NCI-H1436 treated with DMSO at 0.1 percent for 48 hours (cell line): ENCODE measurements around the gene LRRC37A.
A peak's percentile ranks its signal among the peaks of the same experiment; 100 is the strongest.
"Not testable (repeated sequence)": the region's sequence is repeated elsewhere in the genome, so short reads cannot be mapped to it uniquely, and the experiment has no call there.

Experiments
- DNase-seq: peaks from one replicate; lab custom pipeline; 2025; lab: John Stamatoyannopoulos, UW

LRRC37A gene

GRCh38 chr17:46294831-46295230 is at the start of gene LRRC37A:
TSS of gene LRRC37A (plus strand) at chr17:46295131. CDS start at chr17:46295134, 3 bp downstream.
- DNase-seq, result not testable (repeated sequence)

- DNase-seq, result not testable (repeated sequence)
Observed at GRCh38 chr17:46249153-46249552, 45.8 kb upstream of the LRRC37A start.

GRCh38 chr17:46252804-46253203 is 42.1 kb upstream of the LRRC37A start:
- DNase-seq, result not testable (repeated sequence)

GRCh38 chr17:46253722-46254121 is 41.2 kb upstream of the LRRC37A start:
- not testable (repeated sequence) for DNase-seq

- not testable (repeated sequence) for DNase-seq
Observed at GRCh38 chr17:46254215-46254614, 40.7 kb upstream of the LRRC37A start.

- not testable (repeated sequence) for DNase-seq
Observed at GRCh38 chr17:46256369-46256768, 38.6 kb upstream of the LRRC37A start.

GRCh38 chr17:46259845-46260661 is 34.9 kb upstream of the LRRC37A start:
- not testable (repeated sequence) for DNase-seq

GRCh38 chr17:46262271-46262670 is 32.7 kb upstream of the LRRC37A start:
- DNase-seq, result no peak

GRCh38 chr17:46264456-46265198 is 30.3 kb upstream of the LRRC37A start:
- DNase-seq, result peak; percentile 26

GRCh38 chr17:46266063-46266655 is 28.8 kb upstream of the LRRC37A start:
- not testable (repeated sequence) for DNase-seq

- peak; percentile 52 for DNase-seq
Observed at GRCh38 chr17:46266656-46267544, 28.0 kb upstream of the LRRC37A start.

- no peak for DNase-seq
Observed at GRCh38 chr17:46270032-46270431, 24.9 kb upstream of the LRRC37A start.

- no peak for DNase-seq
Observed at GRCh38 chr17:46273541-46274236, 21.2 kb upstream of the LRRC37A start.

- DNase-seq, result no peak
Observed at GRCh38 chr17:46274238-46274637, 20.7 kb upstream of the LRRC37A start.

- DNase-seq, result not testable (repeated sequence)
Observed at GRCh38 chr17:46276728-46277479, 18.0 kb upstream of the LRRC37A start.

GRCh38 chr17:46281336-46281735 is 13.6 kb upstream of the LRRC37A start:
- DNase-seq, result not testable (repeated sequence)

- DNase-seq, result not testable (repeated sequence)
Observed at GRCh38 chr17:46282635-46283034, 12.3 kb upstream of the LRRC37A start.

GRCh38 chr17:46284467-46284866 is 10.5 kb upstream of the LRRC37A start:
- not testable (repeated sequence) for DNase-seq

GRCh38 chr17:46285500-46285899 is 9.4 kb upstream of the LRRC37A start:
- DNase-seq, result not testable (repeated sequence)

GRCh38 chr17:46286764-46287221 is 8.1 kb upstream of the LRRC37A start:
- peak; percentile 49 for DNase-seq
